ES-I3 (cell line): ENCODE measurements around the gene VPS45.
"Not testable (repeated sequence)": the region's sequence is repeated elsewhere in the genome, so short reads cannot be mapped to it uniquely, and the experiment has no call there.

Experiments
- H3K36me3 ChIP-seq: 2 replicates; pipeline ENCODE4 v1.6.1; 2013; ENCODE audit warnings: mild to moderate bottlenecking, low read length, control low read depth, moderate library complexity; ENCODE audit not compliant: insufficient read depth
- H3K4me1 ChIP-seq: 2 replicates; pipeline ENCODE4 v1.6.1; 2013; ENCODE audit warnings: mild to moderate bottlenecking, control low read depth, low read length; ENCODE audit not compliant: insufficient read depth
- H3K9ac ChIP-seq: 2 replicates; pipeline ENCODE4 v1.6.1; 2013; ENCODE audit warnings: low read depth, mild to moderate bottlenecking, low read length, moderate library complexity
- H3K9me3 ChIP-seq: 2 replicates; pipeline ENCODE4 v1.6.1; 2013; ENCODE audit warnings: mild to moderate bottlenecking, low read length, moderate library complexity; ENCODE audit not compliant: control insufficient read depth, insufficient read depth

The VPS45 gene

GRCh38 chr1:150164779-150165178, 97.2 kb downstream of the VPS45 start:
- Histone ChIP-seq H3K9me3 (no peaks in the 10 kb centered on the region), H3K9ac (no peak overlapping the region), H3K36me3 (no peaks in the 10 kb centered on the region), H3K4me1 (peaks cover 23% of the 10 kb centered on the region)

DNA sequence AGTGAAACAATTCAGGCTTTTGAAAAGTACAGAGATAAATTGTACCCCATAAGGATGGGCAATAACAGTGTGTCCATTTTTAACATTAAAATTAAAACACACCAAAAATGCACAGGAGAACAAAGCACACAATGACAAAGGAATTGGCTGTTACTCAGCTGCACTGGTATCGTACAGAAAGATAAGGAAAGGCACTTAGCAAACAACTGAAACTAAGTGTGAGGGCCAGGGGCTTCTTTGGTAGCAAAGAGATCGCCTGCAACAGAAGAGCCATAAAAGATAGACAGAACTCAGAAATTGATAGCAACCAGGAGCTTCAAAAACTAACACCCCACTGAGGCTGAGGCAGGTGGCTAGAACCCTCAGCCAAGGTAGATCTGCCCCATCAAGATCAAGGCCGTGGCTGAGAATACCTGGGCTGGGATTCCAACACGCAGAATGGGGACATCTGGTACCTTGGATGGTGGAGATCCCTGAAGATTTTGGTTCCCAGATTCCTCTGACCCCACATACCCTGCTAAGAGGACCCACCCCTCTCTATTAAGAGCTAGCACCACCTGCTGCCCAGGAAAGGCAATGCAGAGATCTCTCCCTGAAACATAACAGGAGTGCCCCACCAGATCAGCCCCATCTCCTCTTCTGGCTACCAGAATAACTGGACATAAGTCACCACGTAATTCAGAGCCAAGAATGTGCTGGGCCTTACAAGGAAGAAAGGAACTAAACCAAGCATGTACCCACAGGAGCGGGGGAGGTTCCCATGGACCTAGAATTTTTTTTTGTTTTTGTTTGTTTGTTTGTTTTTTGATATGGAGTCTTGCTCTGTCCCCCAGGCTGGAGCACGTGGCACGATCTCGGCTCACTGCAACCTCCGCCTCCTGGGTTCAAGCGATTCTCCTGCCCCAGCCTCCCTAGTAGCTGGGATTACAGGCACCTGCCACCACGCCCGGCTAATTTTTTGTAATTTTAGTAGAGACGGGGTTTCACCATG, 98.3 kb downstream of the VPS45 start:
- Histone ChIP-seq H3K4me1 (peaks cover 20% of the 10 kb centered on the region), H3K9me3 (no peaks in the 10 kb centered on the region), H3K36me3 (no peaks in the 10 kb centered on the region), H3K9ac (no peak overlapping the region)

GRCh38 chr1:150168960-150169601, 101.5 kb downstream of the VPS45 start:
- Histone ChIP-seq H3K36me3 (no peaks in the 10 kb centered on the region), H3K4me1 (peaks cover 8% of the 10 kb centered on the region; the same call in 1 of the 2 replicates), H3K9me3 (no peaks in the 10 kb centered on the region), H3K9ac (no peak overlapping the region)

GRCh38 chr1:150171801-150172200, 104.2 kb downstream of the VPS45 start:
- no peaks in the 10 kb centered on the region for H3K9me3 ChIP-seq
- peaks cover 8% of the 10 kb centered on the region; the same call in 1 of the 2 replicates for H3K4me1 ChIP-seq
- H3K9ac ChIP-seq, result no peak overlapping the region
- no peaks in the 10 kb centered on the region for H3K36me3 ChIP-seq

DNA sequence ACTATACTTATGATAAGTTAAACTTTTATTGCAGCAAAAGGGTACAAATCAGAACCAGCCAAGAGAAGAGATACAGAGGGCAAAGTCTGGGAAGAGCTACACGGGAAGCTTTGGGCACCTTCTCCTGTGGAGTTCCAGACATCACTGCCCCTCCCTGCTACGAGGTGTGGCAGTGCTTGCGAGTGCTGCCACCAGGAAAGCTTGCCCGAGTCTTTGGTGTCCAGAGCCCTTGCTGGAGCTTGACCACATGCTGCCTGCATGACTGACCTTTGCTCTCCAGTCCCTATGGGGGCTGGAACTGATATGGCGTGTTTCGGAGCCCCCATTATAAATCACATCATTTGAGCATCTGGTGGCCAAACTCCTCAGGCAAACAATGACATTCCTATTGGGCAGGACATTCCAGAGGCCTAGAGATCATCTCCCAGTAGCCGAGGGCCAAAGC, 105.6 kb downstream of the VPS45 start:
- Histone ChIP-seq H3K9me3 (no peaks in the 10 kb centered on the region), H3K9ac (no peak overlapping the region), H3K4me1 (peaks cover 8% of the 10 kb centered on the region; the same call in 1 of the 2 replicates), H3K36me3 (no peaks in the 10 kb centered on the region)

GRCh38 chr1:150176593-150176992, 109.0 kb downstream of the VPS45 start:
- H3K9me3 ChIP-seq, result no peaks in the 10 kb centered on the region
- no peak overlapping the region for H3K9ac ChIP-seq
- H3K36me3 ChIP-seq, result no peaks in the 10 kb centered on the region
- peaks cover 8% of the 10 kb centered on the region; the same call in 1 of the 2 replicates for H3K4me1 ChIP-seq

DNA sequence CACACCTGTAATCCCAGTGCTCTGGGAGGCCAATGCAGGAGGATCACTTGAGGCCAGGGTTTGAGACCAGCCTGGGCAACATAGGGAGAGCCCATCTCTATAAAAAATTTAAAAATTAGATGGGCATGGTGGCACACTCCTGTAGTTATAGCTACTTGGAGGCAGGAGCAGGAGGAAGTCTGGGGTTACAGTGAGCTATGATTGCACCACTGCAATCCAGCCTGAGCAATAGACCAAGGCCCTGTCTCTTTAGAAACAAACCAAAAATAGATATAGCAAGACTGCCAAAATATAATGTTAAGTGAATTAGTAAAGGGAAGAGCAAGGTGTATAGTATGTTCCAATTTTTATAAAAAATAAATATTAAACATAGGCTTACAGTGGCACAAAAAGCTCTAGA, 111.0 kb downstream of the VPS45 start:
- peaks cover under 1% of the 10 kb centered on the region; the same call in 1 of the 2 replicates for H3K4me1 ChIP-seq
- no peaks in the 10 kb centered on the region for H3K36me3 ChIP-seq
- no peak overlapping the region for H3K9ac ChIP-seq
- H3K9me3 ChIP-seq, result no peaks in the 10 kb centered on the region

DNA sequence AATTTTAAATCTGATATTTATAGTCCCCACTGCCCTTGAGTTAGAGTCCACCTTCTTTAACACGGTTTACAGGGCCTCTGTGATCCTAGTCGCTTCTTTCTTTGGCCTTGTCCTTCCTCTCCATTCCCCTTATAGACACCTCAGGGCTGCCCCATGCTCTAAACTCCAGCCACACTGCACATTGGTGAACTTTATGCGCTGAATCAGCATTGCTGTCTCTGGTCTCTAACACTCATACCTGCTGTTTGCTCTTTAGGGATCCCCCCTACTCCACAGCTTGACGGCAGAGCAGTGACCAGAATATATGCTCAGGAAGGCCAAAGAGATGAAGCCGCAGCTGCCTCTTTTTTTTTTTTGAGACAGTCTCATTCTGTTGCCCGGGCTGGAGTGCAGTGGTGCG, 112.3 kb downstream of the VPS45 start:
- no peaks in the 10 kb centered on the region for H3K4me1 ChIP-seq
- H3K36me3 ChIP-seq, result no peaks in the 10 kb centered on the region
- H3K9ac ChIP-seq, result no peak overlapping the region
- no peaks in the 10 kb centered on the region for H3K9me3 ChIP-seq

DNA sequence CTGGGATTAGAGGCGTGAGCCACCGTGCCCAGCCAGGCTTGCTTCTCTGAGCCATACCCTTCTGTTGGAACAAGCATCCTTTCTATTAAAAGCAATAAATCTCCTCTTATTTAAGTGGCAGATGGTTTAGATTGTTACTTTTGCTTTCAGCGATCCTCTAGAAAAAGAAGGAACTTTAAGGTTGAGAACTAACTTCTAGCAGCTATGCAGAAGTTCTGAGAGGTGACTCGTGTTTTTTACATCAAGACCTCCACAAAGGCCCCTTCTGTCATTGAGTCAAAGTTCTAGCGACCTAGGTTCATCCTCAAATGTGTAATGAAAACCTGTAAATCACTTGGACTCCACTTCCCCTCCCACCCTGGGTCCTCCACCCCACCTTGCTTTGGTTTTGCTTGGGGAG, 112.9 kb downstream of the VPS45 start:
- Histone ChIP-seq H3K4me1 (no peaks in the 10 kb centered on the region), H3K9ac (no peak overlapping the region), H3K36me3 (no peaks in the 10 kb centered on the region), H3K9me3 (no peaks in the 10 kb centered on the region)

- Histone ChIP-seq H3K9me3 (no peaks in the 10 kb centered on the region), H3K9ac (no peak overlapping the region), H3K36me3 (no peaks in the 10 kb centered on the region), H3K4me1 (no peaks in the 10 kb centered on the region)
Observed at GRCh38 chr1:150182247-150182646, 114.7 kb downstream of the VPS45 start.

DNA sequence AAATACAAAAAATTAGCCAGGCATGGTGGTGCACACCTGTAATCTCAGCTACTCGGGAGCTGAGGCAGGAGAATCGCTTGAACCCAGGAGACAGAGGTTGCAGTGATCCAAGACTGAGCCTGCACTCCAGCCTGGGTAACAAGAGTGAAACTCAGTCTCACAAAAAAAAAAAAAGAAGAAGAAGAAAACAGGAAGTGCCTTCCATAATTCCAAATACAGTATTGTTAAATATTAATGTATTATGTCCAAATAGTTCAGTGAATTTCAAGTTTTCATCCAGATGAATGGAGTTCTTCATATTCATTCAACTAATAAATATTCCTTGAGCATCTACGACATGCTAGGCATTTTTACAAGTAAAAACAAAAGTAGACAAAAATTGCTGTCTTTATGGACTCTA, 115.5 kb downstream of the VPS45 start:
- no peaks in the 10 kb centered on the region for H3K9me3 ChIP-seq
- no peaks in the 10 kb centered on the region for H3K36me3 ChIP-seq
- H3K9ac ChIP-seq, result no peak overlapping the region
- H3K4me1 ChIP-seq, result no peaks in the 10 kb centered on the region

DNA sequence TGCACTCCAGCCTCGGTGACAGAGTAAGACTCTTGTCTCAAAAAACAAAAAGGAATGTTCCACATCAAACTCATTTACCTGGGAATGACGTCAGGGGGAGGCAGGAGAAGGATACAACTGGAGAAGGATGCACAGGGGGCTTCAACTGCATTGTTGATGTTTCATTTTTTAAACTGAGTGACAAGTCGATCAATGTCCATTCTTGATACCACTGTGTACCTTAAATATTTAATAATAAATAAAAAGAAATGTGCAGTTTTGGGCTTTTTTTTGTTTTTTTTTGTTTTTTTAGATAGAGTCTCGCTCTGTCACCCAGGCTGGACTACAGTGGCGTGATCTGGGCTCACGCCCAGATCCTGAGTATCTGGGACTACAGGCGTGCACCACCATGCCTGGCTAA, 117.9 kb downstream of the VPS45 start:
- Histone ChIP-seq H3K9me3 (no peaks in the 10 kb centered on the region), H3K36me3 (no peaks in the 10 kb centered on the region), H3K4me1 (no peaks in the 10 kb centered on the region), H3K9ac (no peak overlapping the region)

DNA sequence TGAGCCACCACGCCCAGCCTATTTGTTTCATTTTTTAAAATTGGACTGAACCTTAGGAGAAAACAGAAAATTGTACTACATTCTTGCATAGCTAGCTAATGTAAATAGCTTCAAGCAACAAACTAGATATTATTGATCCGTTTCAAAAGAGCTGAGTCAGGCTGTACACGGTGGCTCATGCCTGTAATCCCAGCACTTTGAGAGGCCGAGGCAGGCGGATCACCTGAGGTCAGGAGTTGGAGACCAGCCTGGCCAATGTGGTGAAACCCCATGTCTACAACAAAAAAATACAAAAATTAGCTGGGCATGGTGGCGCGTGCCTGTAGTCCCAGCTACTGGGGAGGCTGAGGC, 118.8 kb downstream of the VPS45 start:
- not testable (repeated sequence) for H3K9me3 ChIP-seq, H3K9ac ChIP-seq, H3K36me3 ChIP-seq, H3K4me1 ChIP-seq

DNA sequence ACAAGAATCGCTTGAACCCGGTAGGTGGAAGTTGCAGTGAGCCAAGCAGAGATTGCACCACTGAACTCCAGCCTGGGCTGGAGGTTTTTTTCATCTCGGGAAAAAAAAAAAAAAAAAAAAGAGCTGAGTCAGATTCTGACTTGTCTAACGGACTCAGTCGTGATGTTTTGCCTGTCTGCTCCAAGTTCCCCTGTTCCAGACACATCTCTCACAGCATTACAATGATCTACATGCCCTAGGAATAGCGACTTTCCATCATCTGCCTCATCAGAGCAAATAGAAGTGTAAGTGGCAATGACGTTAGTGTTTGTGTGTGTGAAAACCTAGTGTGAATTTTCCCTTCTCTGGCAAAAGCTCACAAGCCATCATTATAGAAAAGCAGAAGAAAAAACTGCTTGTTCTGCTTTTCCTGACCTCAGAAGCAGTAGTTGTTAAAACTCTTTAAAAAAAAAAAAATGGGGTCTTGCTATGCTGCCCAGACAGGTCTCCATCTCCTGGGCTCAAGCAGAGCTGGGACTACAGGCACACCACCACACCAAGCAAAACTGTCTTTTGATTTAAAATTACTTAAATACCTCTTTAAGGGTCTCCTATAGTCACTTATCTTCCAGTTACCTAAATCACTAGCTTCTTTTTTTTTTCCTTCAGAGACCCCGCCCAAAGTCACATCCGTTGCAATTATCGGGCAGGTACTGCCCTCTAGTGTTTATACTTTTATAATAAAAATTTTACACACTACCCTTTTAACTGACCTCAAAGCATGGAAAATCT, 119.4 kb downstream of the VPS45 start:
- Histone ChIP-seq H3K9ac (no peak overlapping the region), H3K36me3 (no peaks in the 10 kb centered on the region), H3K9me3 (peaks cover 3% of the 10 kb centered on the region; the same call in 1 of the 2 replicates), H3K4me1 (no peaks in the 10 kb centered on the region)
